Small intestine (tissue), 7 donors: ENCODE results near the gene ILKAP. TPM values are rescaled to one million over a fixed set of nuclear protein-coding genes. Genes with fewer than 3 reads are reported as not detected.

ENCODE experiments used
- DNase-seq, 2 donors: peaks; one replicate each; pipeline versions ENCODE4 v3.0.0 to v3.0.0-alpha.2; 2013
- FAIRE-seq: peaks from 2 replicates; lab custom pipeline; 2012; peaks lifted over from hg19 to GRCh38; lab: Jason Lieb, UNC
- H3K27ac ChIP-seq, 3 donors: one replicate each; pipeline ENCODE4 v1.5.1; 2013; ENCODE audit warnings: low read length in 2 of 3, mild to moderate bottlenecking in 2 of 3, control low read depth in 1 of 3, inconsistent platforms in 1 of 3, low read depth in 1 of 3, moderate library complexity in 1 of 3
- H3K27me3 ChIP-seq, 3 donors: one replicate each; pipeline ENCODE4 v1.6.1; 2013; ENCODE audit warnings: low read length in 3 of 3, inconsistent platforms in 1 of 3; ENCODE audit not compliant: control insufficient read depth in 3 of 3, insufficient read depth in 3 of 3
- H3K36me3 ChIP-seq, 3 donors: one replicate each; pipeline ENCODE4 v1.6.1; 2013; ENCODE audit warnings: low read length in 3 of 3, inconsistent platforms in 1 of 3, low read depth in 1 of 3, mild to moderate bottlenecking in 1 of 3, moderate library complexity in 1 of 3; ENCODE audit not compliant: control insufficient read depth in 3 of 3, insufficient read depth in 2 of 3
- H3K4me1 ChIP-seq, 3 donors: one replicate each; pipeline ENCODE4 v1.6.1; 2013; ENCODE audit warnings: low read length in 2 of 3, inconsistent platforms in 1 of 3, low read depth in 1 of 3, mild to moderate bottlenecking in 1 of 3, moderate library complexity in 1 of 3; ENCODE audit not compliant: control insufficient read depth in 3 of 3, insufficient read depth in 2 of 3
- H3K4me3 ChIP-seq, 3 donors: one replicate each; pipeline ENCODE4 v1.5.1; 2013; ENCODE audit warnings: low read length in 3 of 3, control low read depth in 1 of 3, inconsistent platforms in 1 of 3, low read depth in 1 of 3, mild to moderate bottlenecking in 1 of 3, moderate library complexity in 1 of 3
- H3K9me3 ChIP-seq, 2 donors: one replicate each; pipeline ENCODE4 v1.6.1; 2013; ENCODE audit warnings: low read depth in 1 of 2, low read length in 1 of 2; ENCODE audit not compliant: control insufficient read depth in 2 of 2, insufficient read depth in 1 of 2
- WGBS, 3 donors: extraction: QIAGEN DNeasy Blood & Tissue Kit; methylation state at CpG; one replicate each; pipeline ENCODE4 v1.1.7; 2013; 5-methylcytosine and 5-hydroxymethylcytosine counted together
- polyA plus RNA-seq, 4 donors: library from polyadenylated mRNA; stranded (reverse) in 3 of 4; unstranded in 1 of 4; fragments of 200-250 nt in 3 of 4; fragments of 120-200 nt in 1 of 4; gene quantifications; one replicate each; pipeline versions ENCODE4 v1.2.1 to v1.2.3, GENCODE V29; 2013
- donor health status: healthy with polysubstance abuse.
- donor health status: control.
- donor health status: control.
- donor health status: Bipolar disorder and iron deficiency.
- donor health status: healthy.

ILKAP gene
- polyA plus RNA-seq, 4 donors, result 37.6 to 66.0 (median 46.8) TPM

GRCh38 chr2:238203973-238204683, 633 bp upstream of the ILKAP start:
- no peaks in the 10 kb centered on the region for H3K27me3 ChIP-seq
- peaks cover 3 to 16% (median 8%) of the 10 kb centered on the region in 3 donors for H3K4me1 ChIP-seq
- peak overlapping the region; percentile 32 to 89 (median 39) for H3K27ac ChIP-seq
- peaks cover 0 to 5% (median 0%) of the 10 kb centered on the region in 3 donors for H3K36me3 ChIP-seq
- DNase-seq, result no peak
- FAIRE-seq, result no peak
- H3K4me3 ChIP-seq, result peak overlapping the region; percentile 28 to 98 (median 93)
- 53 to 61% (median 59%) methylated on average over 16 to 18 of the region's 18 CpGs for WGBS, 3 donors
- H3K9me3 ChIP-seq, result no peaks in the 10 kb centered on the region

GRCh38 chr2:238202326-238203093, 985 bp downstream of the ILKAP start:
- peak overlapping the region; percentile 27 to 98 (median 96) for H3K27ac ChIP-seq
- H3K4me1 ChIP-seq, result peaks cover 3 to 16% (median 8%) of the 10 kb centered on the region in 3 donors
- peak overlapping the region; percentile 57 to 98 (median 93) for H3K4me3 ChIP-seq
- no peak for FAIRE-seq
- peaks cover 0 to 5% (median 0%) of the 10 kb centered on the region in 3 donors for H3K36me3 ChIP-seq
- H3K9me3 ChIP-seq, result no peaks in the 10 kb centered on the region
- DNase-seq, result peak; percentile 10 to 40
- 1 to 7% (median 4%) methylated on average over 27 of the region's 27 CpGs for WGBS, 3 donors
- no peaks in the 10 kb centered on the region for H3K27me3 ChIP-seq

GRCh38 chr2:238190445-238190844, 13.1 kb downstream of the ILKAP start:
- Histone ChIP-seq H3K4me1 (no peaks in the 10 kb centered on the region), H3K27ac (no peak overlapping the region), H3K4me3 (no peak overlapping the region), H3K36me3 (peaks cover 12 to 44% (median 17%) of the 10 kb centered on the region in 3 donors), H3K9me3 (no peaks in the 10 kb centered on the region), H3K27me3 (no peaks in the 10 kb centered on the region)
- 90 to 94% (median 90%) methylated on average over 2 of the region's 2 CpGs for WGBS, 3 donors
- FAIRE-seq (no peak), DNase-seq (no peak)

GRCh38 chr2:238187618-238188548, 15.6 kb downstream of the ILKAP start:
- Histone ChIP-seq H3K9me3 (no peaks in the 10 kb centered on the region), H3K36me3 (peaks cover 16 to 56% (median 23%) of the 10 kb centered on the region in 3 donors), H3K4me1 (no peaks in the 10 kb centered on the region), H3K27me3 (no peaks in the 10 kb centered on the region), H3K27ac (no peak overlapping the region), H3K4me3 (no peak overlapping the region)
- FAIRE-seq (no peak), DNase-seq (no peak)
- 93 to 98% (median 97%) methylated on average over 17 of the region's 17 CpGs for WGBS, 3 donors

GRCh38 chr2:238183821-238184220, 19.7 kb downstream of the ILKAP start:
- H3K9me3 ChIP-seq, result no peaks in the 10 kb centered on the region
- H3K36me3 ChIP-seq, result peaks cover 33 to 65% (median 38%) of the 10 kb centered on the region in 3 donors
- H3K4me3 ChIP-seq, result no peak overlapping the region
- no peaks in the 10 kb centered on the region for H3K4me1 ChIP-seq
- DNase-seq, result no peak
- WGBS, 3 donors, result 82 to 90% (median 88%) methylated on average over 4 of the region's 4 CpGs
- FAIRE-seq, result no peak
- no peak overlapping the region for H3K27ac ChIP-seq
- H3K27me3 ChIP-seq, result no peaks in the 10 kb centered on the region

- FAIRE-seq (no peak), DNase-seq (no peak)
- Histone ChIP-seq H3K4me1 (no peaks in the 10 kb centered on the region), H3K36me3 (peaks cover 29 to 61% (median 38%) of the 10 kb centered on the region in 3 donors), H3K27me3 (no peaks in the 10 kb centered on the region), H3K4me3 (no peak overlapping the region), H3K9me3 (no peaks in the 10 kb centered on the region), H3K27ac (no peak overlapping the region)
- whole genome bisulfite sequencing, 3 donors, result 68 to 82% (median 79%) methylated on average over 6 of the region's 6 CpGs
Measured at GRCh38 chr2:238182362-238182761, 21.1 kb downstream of the ILKAP start.

GRCh38 chr2:238180554-238180953, 22.9 kb downstream of the ILKAP start:
- Histone ChIP-seq H3K4me3 (no peak overlapping the region), H3K27me3 (no peaks in the 10 kb centered on the region), H3K4me1 (no peaks in the 10 kb centered on the region), H3K9me3 (no peaks in the 10 kb centered on the region), H3K36me3 (peaks cover 25 to 54% (median 39%) of the 10 kb centered on the region in 3 donors), H3K27ac (no peak overlapping the region)
- 84 to 96% (median 95%) methylated on average over 5 of the region's 5 CpGs for WGBS, 3 donors
- DNase-seq (no peak), FAIRE-seq (no peak)

GRCh38 chr2:238176613-238177012, 26.9 kb downstream of the ILKAP start:
- FAIRE-seq, result no peak
- Histone ChIP-seq H3K27me3 (no peaks in the 10 kb centered on the region), H3K27ac (no peak overlapping the region), H3K4me3 (no peak overlapping the region), H3K36me3 (peaks cover 14 to 63% (median 30%) of the 10 kb centered on the region in 3 donors), H3K4me1 (no peaks in the 10 kb centered on the region), H3K9me3 (no peaks in the 10 kb centered on the region)
- no peak for DNase-seq
